ENCODE data around the gene CORO1C.

DNA sequence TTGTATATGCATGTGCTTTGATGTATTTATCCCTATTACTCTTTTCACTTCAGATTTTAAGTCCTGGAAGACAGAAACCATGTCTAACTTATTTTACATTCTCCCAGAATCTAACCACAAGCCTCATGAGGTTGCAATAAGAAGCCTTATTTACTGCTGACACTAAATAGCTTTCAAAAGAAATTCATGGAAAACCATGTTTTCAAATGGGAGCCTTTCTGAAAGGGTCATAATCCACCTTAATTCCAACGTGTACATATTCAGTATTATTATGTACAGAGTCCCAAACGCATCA, 34.4 kb downstream of the CORO1C start:
- TF ChIP-seq EP300 (IDR thresholded peaks at IDR 0.05; ENCODE audit: low read depth): no peak
- TF ChIP-seq, protein P1, sequence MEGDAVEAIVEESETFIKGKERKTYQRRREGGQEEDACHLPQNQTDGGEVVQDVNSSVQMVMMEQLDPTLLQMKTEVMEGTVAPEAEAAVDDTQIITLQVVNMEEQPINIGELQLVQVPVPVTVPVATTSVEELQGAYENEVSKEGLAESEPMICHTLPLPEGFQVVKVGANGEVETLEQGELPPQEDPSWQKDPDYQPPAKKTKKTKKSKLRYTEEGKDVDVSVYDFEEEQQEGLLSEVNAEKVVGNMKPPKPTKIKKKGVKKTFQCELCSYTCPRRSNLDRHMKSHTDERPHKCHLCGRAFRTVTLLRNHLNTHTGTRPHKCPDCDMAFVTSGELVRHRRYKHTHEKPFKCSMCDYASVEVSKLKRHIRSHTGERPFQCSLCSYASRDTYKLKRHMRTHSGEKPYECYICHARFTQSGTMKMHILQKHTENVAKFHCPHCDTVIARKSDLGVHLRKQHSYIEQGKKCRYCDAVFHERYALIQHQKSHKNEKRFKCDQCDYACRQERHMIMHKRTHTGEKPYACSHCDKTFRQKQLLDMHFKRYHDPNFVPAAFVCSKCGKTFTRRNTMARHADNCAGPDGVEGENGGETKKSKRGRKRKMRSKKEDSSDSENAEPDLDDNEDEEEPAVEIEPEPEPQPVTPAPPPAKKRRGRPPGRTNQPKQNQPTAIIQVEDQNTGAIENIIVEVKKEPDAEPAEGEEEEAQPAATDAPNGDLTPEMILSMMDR (IDR thresholded peaks at IDR 0.05): no peak

Data from transverse colon (tissue), 3 donors.